H1 (cell line): ENCODE measurements around the gene OBSCN. TPM values are rescaled to one million over a fixed set of nuclear protein-coding genes. Genes with fewer than 3 reads are reported as not detected.

Experiments used
- CTCF ChIA-PET: fragments of 300-600 bp; sonication (Branson Sonifier 250); formaldehyde crosslinking; loops from one replicate; lab custom pipeline; 2021; ENCODE audit not compliant: partially characterized antibody; lab: Charles Lee
- POLR2A ChIA-PET: fragments of 300-600 bp; sonication (Branson Sonifier 250); formaldehyde crosslinking; loops from one replicate; lab custom pipeline; 2021; ENCODE audit warnings: inconsistent platforms; ENCODE audit not compliant: partially characterized antibody; lab: Charles Lee
- DNase-seq, 2 experiments: peaks; one replicate each; pipeline versions ENCODE4 v3.0.0 to v3.0.0-alpha.2; 2010 to 2022; ENCODE audit warnings: low spot score in 2 of 2, low read depth in 1 of 2, mixed read lengths in 1 of 2
- FAIRE-seq: peaks from 2 replicates; lab custom pipeline; 2011; peaks lifted over from hg19 to GRCh38; lab: Jason Lieb, UNC
- H2AFZ ChIP-seq: 2 replicates; pipeline ENCODE4 v1.8.1; 2012; ENCODE audit warnings: low read length, inconsistent platforms
- H2AK5ac ChIP-seq: 2 replicates; pipeline ENCODE4 v1.6.1; 2013; ENCODE audit warnings: low read depth, low read length
- H2BK120ac ChIP-seq: replicated peaks from 2 replicates; pipeline ENCODE3; 2013; ENCODE audit warnings: low read depth, low read length, inconsistent platforms
- H2BK12ac ChIP-seq: 2 replicates; pipeline ENCODE4 v1.6.1; 2013; ENCODE audit warnings: low read depth, low read length
- H2BK15ac ChIP-seq: 2 replicates; pipeline ENCODE4 v1.6.1; 2013; ENCODE audit warnings: low read length
- H2BK20ac ChIP-seq: 2 replicates; pipeline ENCODE4 v1.6.1; 2013; ENCODE audit warnings: low read length
- H2BK5ac ChIP-seq: 2 replicates; pipeline ENCODE4 v1.6.1; 2013; ENCODE audit warnings: low read depth, low read length
- H3K14ac ChIP-seq: 2 replicates; pipeline ENCODE4 v1.6.1; 2013; ENCODE audit warnings: inconsistent platforms; ENCODE audit not compliant: insufficient read length
- H3K18ac ChIP-seq: 2 replicates; pipeline ENCODE4 v1.6.1; 2013; ENCODE audit warnings: low read length; ENCODE audit errors: extremely low read depth
- H3K23ac ChIP-seq: 2 replicates; pipeline ENCODE4 v1.6.1; 2013; ENCODE audit warnings: inconsistent platforms; ENCODE audit not compliant: insufficient read length
- H3K23me2 ChIP-seq: 2 replicates; pipeline ENCODE4 v1.6.1; 2013; ENCODE audit warnings: low read depth, low read length
- H3K27ac ChIP-seq: 2 replicates; pipeline ENCODE4 v1.6.1; 2011; ENCODE audit warnings: low read depth, low read length, inconsistent platforms
- H3K27me3 ChIP-seq, 4 experiments: replicated peaks in 1 of 4; 1 replicate in 1 of 4; 2 replicates in 3 of 4; pipeline versions ENCODE4 v1.6.1 to v1.8.1; 2011 to 2013; ENCODE audit warnings: low read length in 3 of 4, mild to moderate bottlenecking in 3 of 4, inconsistent platforms in 2 of 4, mixed read lengths in 2 of 4, moderate library complexity in 1 of 4; ENCODE audit not compliant: control insufficient read depth in 3 of 4, insufficient read depth in 3 of 4; ENCODE audit errors: extremely low read depth in 1 of 4
- H3K36me3 ChIP-seq, 4 experiments: 2 replicates each; pipeline versions ENCODE4 v1.6.1 to v1.8.1; 2011 to 2013; ENCODE audit warnings: mild to moderate bottlenecking in 4 of 4, low read length in 3 of 4, moderate library complexity in 2 of 4, control low read depth in 1 of 4, inconsistent platforms in 1 of 4; ENCODE audit not compliant: insufficient read depth in 4 of 4, control insufficient read depth in 2 of 4
- H3K4ac ChIP-seq: replicated peaks from 2 replicates; pipeline ENCODE3; 2013; ENCODE audit warnings: low read length, low read depth, mixed read lengths, inconsistent platforms; ENCODE audit not compliant: insufficient read length
- H3K4me1 ChIP-seq, 4 experiments: replicated peaks in 1 of 4; 1 replicate in 1 of 4; 2 replicates in 3 of 4; pipeline versions ENCODE4 v1.6.1 to v1.8.1; 2011 to 2013; ENCODE audit warnings: low read length in 3 of 4, inconsistent platforms in 2 of 4, mixed read lengths in 1 of 4; ENCODE audit not compliant: insufficient read depth in 4 of 4, control insufficient read depth in 3 of 4
- H3K4me2 ChIP-seq, 2 experiments: 2 replicates each; pipeline versions ENCODE4 v1.6.1 to v1.8.1; 2011 to 2013; ENCODE audit warnings: low read depth in 2 of 2, low read length in 2 of 2, control low read depth in 1 of 2, inconsistent platforms in 1 of 2, mild to moderate bottlenecking in 1 of 2; ENCODE audit not compliant: insufficient read depth in 1 of 2
- H3K4me3 ChIP-seq, 4 experiments: fragments of 200-600, 300-600 bp in 1 of 4; sonication (generic), shearing (Covaris generic), sonication (Bioruptor Twin) in 1 of 4; 2 replicates each; pipeline versions ENCODE4 v1.5.1 to v1.8.1; 2011 to 2016; ENCODE audit warnings: low read length in 4 of 4, low read depth in 3 of 4, control low read depth in 2 of 4, inconsistent platforms in 2 of 4, mild to moderate bottlenecking in 2 of 4, mixed read lengths in 1 of 4, moderate library complexity in 1 of 4; ENCODE audit not compliant: insufficient read depth in 2 of 4; ENCODE audit errors: extremely low read depth in 1 of 4
- H3K56ac ChIP-seq: replicated peaks from 2 replicates; pipeline ENCODE3; 2013; ENCODE audit warnings: low read depth, mild to moderate bottlenecking, mixed read lengths, low read length, inconsistent platforms; ENCODE audit not compliant: insufficient read length
- H3K79me1 ChIP-seq: 2 replicates; pipeline ENCODE4 v1.6.1; 2013; ENCODE audit warnings: low read depth, low read length, control low read depth
- H3K79me2 ChIP-seq, 2 experiments: 2 replicates each; pipeline versions ENCODE4 v1.6.1 to v1.8.1; 2012 to 2013; ENCODE audit warnings: low read length in 2 of 2, mild to moderate bottlenecking in 2 of 2, inconsistent platforms in 1 of 2; ENCODE audit not compliant: insufficient read depth in 2 of 2, control insufficient read depth in 1 of 2
- H3K9ac ChIP-seq, 4 experiments: replicated peaks in 1 of 4; 1 replicate in 1 of 4; 2 replicates in 3 of 4; pipeline versions ENCODE4 v1.6.1 to v1.8.1; 2011 to 2013; ENCODE audit warnings: low read depth in 3 of 4, low read length in 3 of 4, control low read depth in 2 of 4, mild to moderate bottlenecking in 2 of 4, moderate library complexity in 2 of 4, inconsistent platforms in 1 of 4; ENCODE audit errors: extremely low read depth in 1 of 4
- H3K9me3 ChIP-seq, 2 experiments: 2 replicates each; pipeline versions ENCODE4 v1.6.1 to v1.8.1; 2012 to 2013; ENCODE audit warnings: mild to moderate bottlenecking in 2 of 2, moderate library complexity in 2 of 2, control low read depth in 1 of 2, inconsistent platforms in 1 of 2, low read depth in 1 of 2, low read length in 1 of 2, mixed read lengths in 1 of 2; ENCODE audit not compliant: insufficient read depth in 2 of 2
- H4K20me1 ChIP-seq, 2 experiments: replicated peaks in 1 of 2; 2 replicates each; pipeline versions ENCODE3 to v1.8.1; 2011 to 2013; ENCODE audit warnings: inconsistent platforms in 2 of 2, low read length in 2 of 2, mild to moderate bottlenecking in 1 of 2; ENCODE audit not compliant: insufficient read depth in 2 of 2, control insufficient read depth in 1 of 2
- H4K5ac ChIP-seq: 2 replicates; pipeline ENCODE4 v1.6.1; 2013; ENCODE audit warnings: low read length, low read depth, mixed read lengths, inconsistent platforms; ENCODE audit not compliant: insufficient read length
- H4K8ac ChIP-seq: 2 replicates; pipeline ENCODE4 v1.8.0; 2013; ENCODE audit warnings: mild to moderate bottlenecking, moderate library complexity, low read length, inconsistent platforms; ENCODE audit not compliant: insufficient read depth; ENCODE audit errors: extremely low read depth
- H4K91ac ChIP-seq: replicated peaks from 2 replicates; pipeline ENCODE3; 2013; ENCODE audit warnings: low read length, mixed read lengths, inconsistent platforms; ENCODE audit not compliant: insufficient read length
- ASH2L ChIP-seq: fragments of 200-600, 300-600 bp; sonication (generic); IDR thresholded peaks from one replicate; pipeline ENCODE4 v1.7.1; 2017; ENCODE audit warnings: low read length
- EZH2 ChIP-seq: fragments of 200-600 bp; sonication (generic); IDR thresholded peaks from 2 replicates; pipeline ENCODE4 v1.7.1; 2012; ENCODE audit warnings: low read depth, mild to moderate bottlenecking, moderate library complexity, low read length, inconsistent platforms; ENCODE audit not compliant: severe bottlenecking
- WGBS, 2 experiments: shearing (Covaris generic) in 1 of 2; methylation state at CpG; one replicate each; pipeline versions ENCODE4 v1.1.6 to v1.1.7; 2013 to 2015; ENCODE audit warnings: low lambda C conversion rate in 2 of 2, mixed read lengths in 2 of 2, inconsistent platforms in 1 of 2, low coverage in 1 of 2, missing lambda C conversion rate in 1 of 2; ENCODE audit not compliant: insufficient replicate concordance in 2 of 2, insufficient coverage in 1 of 2, insufficient read length in 1 of 2; ENCODE audit errors: extremely low coverage in 1 of 2, missing lambda C conversion rate in 1 of 2; 5-methylcytosine and 5-hydroxymethylcytosine counted together
- polyA plus RNA-seq, 7 experiments: library from polyadenylated mRNA; depleted of rRNA in 3 of 7; stranded (reverse) in 5 of 7; unstranded in 2 of 7; fragments of >200 nt in 5 of 7; fragments of 200-250 nt in 2 of 7; gene quantifications; 1 replicate in 5 of 7; 2 replicates in 1 of 7; 4 replicates in 1 of 7; pipeline versions ENCODE4 v1.2.1 to v1.2.3, GENCODE V29; 2011 to 2013; ENCODE audit warnings: missing spikeins in 2 of 7, mixed read lengths in 2 of 7
- total RNA-seq: library from RNA; stranded (reverse); fragmentation: NEBNext Ultra II Directional; extraction: Animal tissue kit (Norgen Biotek cat#: 25700); gene quantifications from 2 replicates; pipeline ENCODE4 v1.2.1, GENCODE V29; 2021

Gene OBSCN
- total and polyA plus RNA-seq, 2 of the 8 experiments (the other 6 are each of a cell fraction or from before 2014, with no cell fraction given) = 7.5 to 28.4 TPM

- Histone ChIP-seq H3K4me2 (no peak overlapping the region), H3K9me3 (no peaks in the 10 kb centered on the region; a peak in 1 of 4 replicates), H3K4me1 (no peaks in the 10 kb centered on the region), H3K27me3 (no peaks in the 10 kb centered on the region), H3K79me1 (no peaks in the 10 kb centered on the region), H3K14ac (no peak overlapping the region), H2BK20ac (no peak overlapping the region), H3K27ac (no peak overlapping the region), H4K5ac (no peak overlapping the region), H2BK120ac (no peak overlapping the region), H3K23ac (no peak overlapping the region), H4K8ac (no peak overlapping the region), H2AFZ (no peak overlapping the region), H3K23me2 (no peaks in the 10 kb centered on the region), H3K36me3 (peaks cover 0 to 4% (median 0%) of the 10 kb centered on the region in 4 experiments; a peak in 2 of 8 replicates), H3K56ac (no peak overlapping the region), H2BK15ac (no peak overlapping the region), H3K9ac (no peak overlapping the region), H2AK5ac (no peak overlapping the region), H4K91ac (no peak overlapping the region), H2BK12ac (no peak overlapping the region), H2BK5ac (no peak overlapping the region), H3K18ac (no peak overlapping the region)
- DNase-seq (peak in 1 of 2 experiments; percentile 16), FAIRE-seq (no peak)
- POLR2A ChIA-PET = no interaction called here
- no peak for TF ChIP-seq ASH2L
- TF ChIP-seq EZH2 = no peak
- TF ChIP-seq, all 59 proteins: peak for 0
- H4K20me1 ChIP-seq = peaks cover 0 to 3% of the 10 kb centered on the region in 2 experiments
- no peaks in the 10 kb centered on the region for H3K79me2 ChIP-seq
- no peak overlapping the region for H3K4me3 ChIP-seq
- H3K4ac ChIP-seq = no peak overlapping the region
- 89% methylated on average over 1 of the region's 1 CpG; no CpG with 5 or more reads in 1 of the 2 experiments for WGBS, 2 experiments
- CTCF ChIA-PET = interaction anchor here (1.0 to 2.6 kb wide), 7 partner anchors 11 to 201 kb away, joined by 3 to 12 read pairs (median 4); no protein-coding TSS in a partner anchor
Measured at GRCh38 chr1:228262475-228262874, 54.6 kb downstream of the OBSCN start.
